Endothelial cell of umbilical vein (primary cell): ENCODE data around the gene PITPNM2. TPM values are rescaled to one million over a fixed set of nuclear protein-coding genes. Genes with fewer than 3 reads are reported as not detected.

Experiments
- BruUV-seq: library from RNA; stranded (reverse); fragments of 400-500 nt; replicated peaks from 2 replicates; lab custom pipeline; 2021; lab: Mats Ljungman, UMichigan
- CTCF ChIA-PET: fragments of 300-600, 350-600 bp; sonication (Branson Sonifier 250); formaldehyde crosslinking; loops from one replicate; lab custom pipeline; 2021; ENCODE audit warnings: antibody characterized with exemption, inconsistent platforms; lab: Charles Lee
- POLR2A ChIA-PET: fragments of 300-600, 350-600 bp; sonication (Branson Sonifier 250); formaldehyde crosslinking; loops from one replicate; lab custom pipeline; 2021; ENCODE audit warnings: antibody characterized with exemption, inconsistent platforms; lab: Charles Lee
- DNase-seq: peaks from one replicate; pipeline ENCODE4 v3.0.0-alpha.2; 2011; ENCODE audit warnings: low read depth, low spot score
- FAIRE-seq: peaks from 2 replicates; lab custom pipeline; 2011; peaks lifted over from hg19 to GRCh38; lab: Jason Lieb, UNC
- H2AFZ ChIP-seq: 2 replicates; pipeline ENCODE4 v1.6.0; 2012; ENCODE audit warnings: low read depth, low read length, control low read depth, inconsistent platforms
- H3K27ac ChIP-seq: 2 replicates; pipeline ENCODE4 v1.5.1; 2011; ENCODE audit warnings: low read depth, mild to moderate bottlenecking, control low read depth, low read length, moderate library complexity; ENCODE audit not compliant: insufficient read depth
- H3K27me3 ChIP-seq, 2 experiments: 2 replicates each; pipeline versions ENCODE4 v1.6.0 to v1.6.1; 2011; ENCODE audit warnings: low read length in 2 of 2, mixed read lengths in 1 of 2; ENCODE audit not compliant: control insufficient read depth in 2 of 2, insufficient read depth in 2 of 2
- H3K36me3 ChIP-seq, 2 experiments: 2 replicates in 1 of 2; 3 replicates in 1 of 2; pipeline ENCODE4 v1.5.1; 2011; ENCODE audit warnings: low read length in 2 of 2, mild to moderate bottlenecking in 1 of 2, moderate library complexity in 1 of 2; ENCODE audit not compliant: control insufficient read depth in 2 of 2, insufficient read depth in 2 of 2; ENCODE audit errors: extremely low read depth in 1 of 2
- H3K4me1 ChIP-seq: 3 replicates; pipeline ENCODE4 v1.5.1; 2011; ENCODE audit warnings: mild to moderate bottlenecking, low read length; ENCODE audit not compliant: control insufficient read depth, insufficient read depth; ENCODE audit errors: extremely low read depth
- H3K4me2 ChIP-seq: 2 replicates; pipeline ENCODE4 v1.6.1; 2011; ENCODE audit warnings: low read length, control low read depth, mixed read lengths; ENCODE audit not compliant: insufficient read depth
- H3K4me3 ChIP-seq, 3 experiments: fragments of 200-600 bp in 1 of 3; sonication (generic), shearing (Covaris generic) in 1 of 3; replicated peaks in 1 of 3; 2 replicates each; pipeline ENCODE4 v1.5.1; 2011 to 2016; ENCODE audit warnings: control low read depth in 3 of 3, low read length in 3 of 3, mild to moderate bottlenecking in 2 of 3, inconsistent platforms in 1 of 3, low read depth in 1 of 3, moderate library complexity in 1 of 3; ENCODE audit not compliant: insufficient read depth in 1 of 3
- H3K79me2 ChIP-seq: 2 replicates; pipeline ENCODE4 v1.6.0; 2012; ENCODE audit warnings: low read length, inconsistent platforms; ENCODE audit not compliant: control insufficient read depth, insufficient read depth
- H3K9ac ChIP-seq: replicated peaks from 2 replicates; pipeline ENCODE3; 2011; ENCODE audit warnings: low read length, control low read depth; ENCODE audit not compliant: insufficient read depth; ENCODE audit errors: extremely low read depth
- H3K9me1 ChIP-seq: replicated peaks from 3 replicates; pipeline ENCODE4 v1.6.0; 2011; ENCODE audit warnings: mild to moderate bottlenecking, low read length; ENCODE audit not compliant: control insufficient read depth, insufficient read depth; ENCODE audit errors: extremely low read depth
- H3K9me3 ChIP-seq: replicated peaks from 2 replicates; pipeline ENCODE4 v1.5.1; 2012; ENCODE audit warnings: low read length, inconsistent platforms; ENCODE audit not compliant: control insufficient read depth, insufficient read depth
- H4K20me1 ChIP-seq: replicated peaks from 2 replicates; pipeline ENCODE3; 2011; ENCODE audit warnings: mild to moderate bottlenecking, low read length; ENCODE audit not compliant: control insufficient read depth, insufficient read depth; ENCODE audit errors: extremely low read depth
- CTCF ChIP-seq, 2 donors: IDR thresholded peaks; 1 replicate in 1 of 2; 2 replicates in 1 of 2; pipeline ENCODE4 v1.5.1; 2011; ENCODE audit warnings: low read length in 2 of 2, mild to moderate bottlenecking in 2 of 2, moderate library complexity in 2 of 2, control low read depth in 1 of 2, inconsistent platforms in 1 of 2, low read depth in 1 of 2; ENCODE audit not compliant: insufficient read depth in 1 of 2; ENCODE audit errors: extremely low read depth in 1 of 2
- EZH2 ChIP-seq: IDR thresholded peaks from 2 replicates; pipeline ENCODE4 v1.6.1; 2012; ENCODE audit warnings: borderline replicate concordance, low read depth, mild to moderate bottlenecking, moderate library complexity, low read length, inconsistent platforms; ENCODE audit not compliant: severe bottlenecking
- FOS ChIP-seq: IDR thresholded peaks from 2 replicates; pipeline ENCODE4 v1.6.1; 2011; ENCODE audit warnings: mild to moderate bottlenecking, low read length, moderate library complexity, borderline replicate concordance; ENCODE audit not compliant: insufficient read depth
- GATA2 ChIP-seq: IDR thresholded peaks from 2 replicates; pipeline ENCODE4 v1.7.0; 2011; ENCODE audit warnings: low read depth, mild to moderate bottlenecking, moderate library complexity, mixed read lengths, low read length; ENCODE audit not compliant: insufficient read length, insufficient read depth
- JUN ChIP-seq: IDR thresholded peaks from 2 replicates; pipeline ENCODE4 v1.6.1; 2011; ENCODE audit warnings: borderline replicate concordance, low read depth; ENCODE audit not compliant: insufficient read length, insufficient read depth
- MAX ChIP-seq: IDR thresholded peaks from 2 replicates; pipeline ENCODE4 v1.6.1; 2011; ENCODE audit not compliant: insufficient read depth, insufficient read length
- MYC ChIP-seq: IDR thresholded peaks from one replicate; pipeline ENCODE4 v1.6.1; 2011; ENCODE audit warnings: mild to moderate bottlenecking, low read depth, low read length
- POLR2A ChIP-seq: IDR thresholded peaks from 2 replicates; pipeline ENCODE4 v1.6.1; 2012; ENCODE audit warnings: low read depth, mild to moderate bottlenecking, control low read depth, low read length
- POLR2AphosphoS5 ChIP-seq: IDR thresholded peaks from 2 replicates; pipeline ENCODE4 v1.6.1; 2012; ENCODE audit warnings: low read depth, mild to moderate bottlenecking, control low read depth, low read length, moderate library complexity; ENCODE audit not compliant: insufficient read depth
- dilution Hi-C: fragments of 300-500 bp; cut with MboI; formaldehyde crosslinking; loops from one replicate; pipeline ENCODE4 v1.15.0; 2019; ENCODE audit warnings: low sequenced_read_pairs; ENCODE audit not compliant: extremely low pct_ligation_motif_present
- intact Hi-C: fragments of 100-400 bp; cut with micrococcal nuclease; formaldehyde crosslinking; loops from one replicate; pipeline ENCODE4 v1.10.0; 2022
- polyA plus RNA-seq, 4 experiments: library from polyadenylated mRNA; depleted of rRNA in 3 of 4; stranded (reverse) in 3 of 4; unstranded in 1 of 4; fragments of >200 nt; gene quantifications; 2 replicates each; pipeline versions ENCODE4 v1.2.1 to v1.2.3, GENCODE V29; 2011 to 2012; ENCODE audit warnings: missing spikeins in 1 of 4
- total RNA-seq: library from RNA; stranded (reverse); gene quantifications from 2 replicates; pipeline ENCODE4 v1.2.3, GENCODE V29; 2021

The PITPNM2 gene
- total and polyA plus RNA-seq, 2 donors (not counting 3 experiments of a cell fraction or from before 2014, with no cell fraction given) = 4.2 to 15.9 TPM

DNA sequence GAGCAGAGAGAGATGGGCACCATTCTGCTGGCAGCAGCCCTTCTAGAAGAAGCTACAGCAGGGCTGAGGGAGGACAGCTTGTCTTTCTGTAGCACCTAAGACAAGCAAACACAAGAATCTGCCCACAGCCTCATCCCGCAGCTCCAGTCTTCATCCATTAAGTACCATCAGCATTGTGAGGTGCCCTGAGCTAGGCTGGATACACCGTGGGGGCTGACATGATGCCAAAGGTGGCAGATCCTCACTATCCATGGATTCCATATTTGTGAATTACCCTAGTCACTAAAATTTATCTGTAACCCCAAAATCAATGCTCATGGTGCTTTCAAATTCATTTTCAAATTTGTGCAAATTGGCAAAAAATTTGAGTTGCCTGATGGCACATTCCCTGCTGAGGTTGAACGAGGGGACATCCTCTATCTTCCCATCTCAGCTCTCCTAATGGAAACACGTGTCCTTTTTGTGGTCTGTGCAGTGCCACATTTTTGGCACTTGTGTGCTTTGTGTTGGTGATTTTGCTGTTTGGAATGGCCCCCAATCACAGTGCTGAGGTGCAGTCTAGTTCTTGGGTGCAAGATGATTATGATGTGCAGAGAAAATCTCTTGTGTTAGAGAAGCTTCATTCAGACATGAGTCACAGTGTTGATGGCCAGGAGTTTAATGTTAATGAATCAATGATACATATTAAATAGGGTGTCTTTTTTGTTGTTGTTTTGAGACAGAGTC is 7.0 kb downstream of the PITPNM2 start:
- TF ChIP-seq MYC = no peak
- no peak for TF ChIP-seq POLR2A
- no peak for TF ChIP-seq GATA2
- no peak for TF ChIP-seq MAX
- no peak for TF ChIP-seq POLR2AphosphoS5
- no peak for TF ChIP-seq FOS
- TF ChIP-seq CTCF (IDR thresholded peaks at IDR 0.05; ENCODE audit: extremely low read depth in 1 of 2, insufficient read depth in 1 of 2, low read depth in 1 of 2, low read length in 2 of 2) = no peak
- no peak for TF ChIP-seq EZH2
- TF ChIP-seq JUN = no peak
- BruUV-seq = no TSS peak
- Histone ChIP-seq H3K9me1 (no peaks in the 10 kb centered on the region), H3K4me1 (peaks cover 29% of the 10 kb centered on the region), H4K20me1 (no peaks in the 10 kb centered on the region), H3K9ac (no peak overlapping the region), H3K79me2 (peaks cover 29% of the 10 kb centered on the region), H3K36me3 (no peaks in the 10 kb centered on the region), H2AFZ (no peak overlapping the region), H3K4me3 (no peak overlapping the region), H3K27ac (no peak overlapping the region), H3K9me3 (no peaks in the 10 kb centered on the region), H3K4me2 (no peak overlapping the region), H3K27me3 (no peaks in the 10 kb centered on the region)
- intact Hi-C loops (loop anchor here (5.0 kb wide), 1 partner anchor 57 kb away; no protein-coding TSS in a partner anchor), dilution Hi-C loops (no loop called here)
- DNase-seq = no peak
- ChIA-PET CTCF (interaction anchor here (0.7 to 3.1 kb wide), 3 partner anchors 18 to 101 kb away, joined by 3 to 18 read pairs (median 4); no protein-coding TSS in a partner anchor), POLR2A (interaction anchor here (0.8 kb wide), 1 partner anchor 89 kb away, joined by 3 read pairs; no protein-coding TSS in a partner anchor)
- no peak for FAIRE-seq
